ENCODE measurements around the gene TRPC4AP.

The TRPC4AP gene

GRCh38 chr20:34964486-34964885 lies 128.1 kb downstream of the TRPC4AP start:
- Histone ChIP-seq H3K9me3 (ENCODE audit: control insufficient read depth, insufficient read depth, low read length) (no peaks in the 10 kb centered on the region), H3K36me3 (ENCODE audit: insufficient read depth, low read length) (no peaks in the 10 kb centered on the region), H3K9ac (ENCODE audit: low read depth, low read length) (no peak overlapping the region), H3K4me1 (ENCODE audit: insufficient read depth, low read length) (no peaks in the 10 kb centered on the region)

GRCh38 chr20:34956751-34957472 lies 135.7 kb downstream of the TRPC4AP start:
- no peak overlapping the region for H3K9ac ChIP-seq (ENCODE audit: low read depth, low read length)
- H3K36me3 ChIP-seq (ENCODE audit: insufficient read depth, low read length), result no peaks in the 10 kb centered on the region
- peaks cover 20% of the 10 kb centered on the region for H3K4me1 ChIP-seq (ENCODE audit: insufficient read depth, low read length)

GRCh38 chr20:34956041-34956458 lies 136.6 kb downstream of the TRPC4AP start:
- Histone ChIP-seq H3K36me3 (ENCODE audit: insufficient read depth, low read length) (no peaks in the 10 kb centered on the region), H3K4me1 (ENCODE audit: insufficient read depth, low read length) (peaks cover 20% of the 10 kb centered on the region), H3K9ac (ENCODE audit: low read depth, low read length) (peak overlapping the region; percentile 74), H3K9me3 (ENCODE audit: control insufficient read depth, insufficient read depth, low read length) (no peaks in the 10 kb centered on the region)

More at GRCh38 chr20:34956751-34957472, 135.7 kb downstream of the TRPC4AP start:
- no peaks in the 10 kb centered on the region for H3K9me3 ChIP-seq (ENCODE audit: control insufficient read depth, insufficient read depth, low read length)

GRCh38 chr20:34955231-34956040 lies 137.2 kb downstream of the TRPC4AP start, which contains the start of the genes GSS and MYH7B:
TSS of gene GSS (minus strand) at chr20:34955806. CDS start at chr20:34951852, 3,954 bp downstream.
TSS of gene MYH7B (plus strand) at chr20:34955868. CDS start at chr20:34978006, 22,138 bp downstream.
- Histone ChIP-seq H3K9me3 (ENCODE audit: control insufficient read depth, insufficient read depth, low read length) (no peaks in the 10 kb centered on the region), H3K4me1 (ENCODE audit: insufficient read depth, low read length) (peaks cover 20% of the 10 kb centered on the region), H3K9ac (ENCODE audit: low read depth, low read length) (peak within 1 kb of the TSS; percentile 74), H3K36me3 (ENCODE audit: insufficient read depth, low read length) (no peaks in the 10 kb centered on the region)

- Histone ChIP-seq H3K9me3 (ENCODE audit: control insufficient read depth, insufficient read depth, low read length) (no peaks in the 10 kb centered on the region), H3K4me1 (ENCODE audit: insufficient read depth, low read length) (peaks cover 20% of the 10 kb centered on the region), H3K9ac (ENCODE audit: low read depth, low read length) (peak overlapping the region; percentile 74), H3K36me3 (ENCODE audit: insufficient read depth, low read length) (peaks cover 4% of the 10 kb centered on the region; the same call in 1 of the 2 replicates)
These were observed 137.7 kb downstream of the TRPC4AP start for GRCh38 chr20:34954904-34955230.

- H3K4me1 ChIP-seq (ENCODE audit: insufficient read depth, low read length), result peaks cover 20% of the 10 kb centered on the region
- H3K36me3 ChIP-seq (ENCODE audit: insufficient read depth, low read length), result peaks cover 4% of the 10 kb centered on the region; the same call in 1 of the 2 replicates
- H3K9me3 ChIP-seq (ENCODE audit: control insufficient read depth, insufficient read depth, low read length), result no peaks in the 10 kb centered on the region
- no peak overlapping the region for H3K9ac ChIP-seq (ENCODE audit: low read depth, low read length)
These were observed 138.6 kb downstream of the TRPC4AP start for GRCh38 chr20:34953960-34954359.

- Histone ChIP-seq H3K9me3 (ENCODE audit: control insufficient read depth, insufficient read depth, low read length) (no peaks in the 10 kb centered on the region), H3K36me3 (ENCODE audit: insufficient read depth, low read length) (peaks cover 4% of the 10 kb centered on the region; the same call in 1 of the 2 replicates), H3K9ac (ENCODE audit: low read depth, low read length) (no peak overlapping the region), H3K4me1 (ENCODE audit: insufficient read depth, low read length) (peaks cover 20% of the 10 kb centered on the region)
These were observed 139.9 kb downstream of the TRPC4AP start for GRCh38 chr20:34952671-34953070.
